K562 treated with DMSO at 1 percent for 12 hours (cell line): ENCODE data around the gene SLC22A5. TPM values are rescaled to one million over a fixed set of nuclear protein-coding genes. Genes with fewer than 3 reads are reported as not detected.

Experiments
- total RNA-seq: library from RNA; unstranded; fragments of 300-600 nt; gene quantifications from 2 replicates; pipeline ENCODE4 v1.2.3, GENCODE V29; 2022; ENCODE audit not compliant: insufficient read depth

SLC22A5 gene
- 3.2 and 11.9 TPM in 2 replicates for total RNA-seq

GRCh38 chr5:132369474-132370180 lies at the start of gene SLC22A5:
Gene SLC22A5, plus strand, starts transcription at chr5:132369710. Its CDS starts 263 bp downstream, at chr5:132369973.

Other genes with a start within 250 kb of the SLC22A5 start
- 45.1 and 63.7 TPM in 2 replicates for gene P4HA2, start 141.9 kb upstream of the SLC22A5 start, total RNA-seq
- 30.1 and 32.1 TPM in 2 replicates for gene PDLIM4, start 112.0 kb upstream of the SLC22A5 start, total RNA-seq
- 0.85 TPM in 1 of 2 replicates, not detected in the other for gene SLC22A4, start 75.3 kb upstream of the SLC22A5 start, total RNA-seq
- 37.2 and 37.9 TPM in 2 replicates for gene IRF1, start 121.1 kb downstream of the SLC22A5 start, total RNA-seq
- not detected in 2 replicates for gene IL5, start 173.8 kb downstream of the SLC22A5 start, total RNA-seq
- gene RAD50, start 187.3 kb downstream of the SLC22A5 start, total RNA-seq: 8.2 and 25.8 TPM in 2 replicates